HG03095 (cell line): Measurements from ENCODE around the gene SYMPK.
A peak's percentile ranks its signal among the peaks of the same experiment; 100 is the strongest.
"Not testable (repeated sequence)": the region's sequence is repeated elsewhere in the genome, so short reads cannot be mapped to it uniquely, and the experiment has no call there.

Source experiments
- ATAC-seq: cut with Tn5 transposase; IDR thresholded peaks from one replicate; pipeline ENCODE4 v1.9.1; 2021; ENCODE audit warnings: moderate library complexity; ENCODE audit not compliant: unreplicated experiment

The SYMPK gene

DNA sequence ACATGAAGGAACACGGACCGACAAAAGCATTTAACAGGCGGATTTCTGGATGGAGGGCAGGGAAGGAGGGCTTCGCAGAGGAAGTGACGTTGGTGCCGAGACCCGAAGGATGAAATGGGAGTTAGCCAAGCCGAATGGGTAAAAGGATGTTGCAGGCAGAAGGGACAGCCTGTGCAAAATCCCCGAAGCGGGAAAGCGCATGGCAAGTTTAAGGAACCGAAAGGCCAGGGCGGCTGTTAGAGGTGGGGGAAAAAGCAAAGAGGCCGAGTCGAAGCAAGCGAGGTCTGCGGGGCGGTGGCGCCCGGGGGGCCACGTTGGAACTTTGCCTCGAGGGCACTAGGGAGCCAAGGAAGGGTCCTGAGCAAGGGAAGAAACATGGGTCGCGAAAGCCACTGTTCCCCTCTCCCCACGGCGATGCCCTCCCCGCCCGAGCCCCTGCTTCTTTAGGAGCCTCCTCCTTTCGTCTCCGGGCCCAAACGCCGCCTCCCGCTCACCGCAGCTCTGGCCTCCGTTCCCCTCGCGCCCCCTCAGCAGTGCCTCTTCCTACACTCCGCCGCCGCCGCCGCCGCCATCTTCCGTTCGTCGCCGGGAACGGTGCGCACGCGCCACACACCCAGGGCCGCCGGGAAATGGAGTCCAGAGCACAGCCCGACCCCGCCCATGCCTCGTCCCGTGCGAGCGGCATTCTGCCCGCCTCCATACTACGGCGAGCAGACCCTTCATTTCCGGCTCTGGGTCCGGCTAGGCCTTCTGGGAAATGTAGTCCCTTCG is at the start of gene SYMPK:
Gene SYMPK, minus strand, starts transcription at position 584 of the 771 bp plus-strand sequence. CDS start 8,652 bp downstream, outside the sequence.
- peak; percentile 85 for ATAC-seq

DNA sequence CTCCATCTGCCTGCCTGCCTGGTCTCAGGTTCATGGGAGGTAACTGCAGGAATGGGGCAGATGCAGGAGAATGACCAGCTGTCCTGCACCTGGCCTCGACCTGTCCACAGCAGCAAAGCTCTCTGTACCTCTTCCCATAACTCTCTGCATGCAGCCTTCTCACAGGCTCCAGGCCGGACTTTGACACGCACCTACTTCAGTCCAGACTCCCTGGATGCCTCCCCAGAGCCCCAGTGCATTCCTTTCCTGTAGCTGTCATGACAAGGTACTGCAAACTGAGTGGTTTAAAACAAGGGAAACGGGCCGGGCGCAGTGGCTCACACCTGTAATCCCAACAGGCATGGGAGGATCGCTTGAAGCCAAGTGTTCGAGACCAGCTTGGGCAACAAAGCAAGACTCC is 48.3 kb upstream of the SYMPK start:
- no peak for ATAC-seq

DNA sequence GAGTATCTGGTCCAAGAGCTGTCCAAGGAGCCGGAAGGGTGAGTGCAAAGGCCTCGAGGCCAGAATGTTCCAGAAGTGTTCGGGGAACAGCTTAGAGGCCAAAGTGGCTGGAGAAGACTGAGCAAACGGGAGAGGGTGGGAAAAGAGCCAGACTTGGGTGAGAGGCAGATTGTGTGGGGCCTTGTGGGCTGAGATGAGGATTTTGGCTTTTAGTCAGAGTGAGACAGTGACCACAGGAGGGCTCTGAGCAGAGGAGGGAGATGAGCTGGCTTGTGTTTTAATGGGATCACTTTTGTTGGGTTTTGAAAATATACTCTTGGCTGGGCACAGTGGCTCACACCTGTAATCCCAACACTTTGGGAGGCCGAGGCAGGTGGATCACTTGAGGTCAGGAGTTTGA is 46.0 kb upstream of the SYMPK start:
- ATAC-seq: no peak

DNA sequence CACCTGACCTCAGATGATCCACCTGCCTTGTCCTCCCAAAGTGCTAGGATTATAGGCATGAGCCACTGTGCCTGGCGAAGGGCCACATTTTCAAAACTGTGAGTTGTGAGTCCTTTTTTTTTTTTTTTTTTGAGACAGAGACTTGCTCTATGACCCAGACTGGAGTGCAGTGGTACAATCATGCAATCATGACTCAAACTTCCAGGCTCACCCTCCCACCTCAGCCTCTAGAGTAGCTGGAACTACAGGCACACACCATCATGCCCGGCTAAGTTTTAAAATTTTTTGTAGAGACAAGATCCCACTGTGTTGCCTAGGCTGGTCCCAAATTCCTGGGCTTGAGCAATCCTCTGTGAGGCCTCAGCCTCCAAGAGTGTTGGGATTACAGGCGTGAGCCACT is 43.3 kb upstream of the SYMPK start:
- no peak for ATAC-seq

DNA sequence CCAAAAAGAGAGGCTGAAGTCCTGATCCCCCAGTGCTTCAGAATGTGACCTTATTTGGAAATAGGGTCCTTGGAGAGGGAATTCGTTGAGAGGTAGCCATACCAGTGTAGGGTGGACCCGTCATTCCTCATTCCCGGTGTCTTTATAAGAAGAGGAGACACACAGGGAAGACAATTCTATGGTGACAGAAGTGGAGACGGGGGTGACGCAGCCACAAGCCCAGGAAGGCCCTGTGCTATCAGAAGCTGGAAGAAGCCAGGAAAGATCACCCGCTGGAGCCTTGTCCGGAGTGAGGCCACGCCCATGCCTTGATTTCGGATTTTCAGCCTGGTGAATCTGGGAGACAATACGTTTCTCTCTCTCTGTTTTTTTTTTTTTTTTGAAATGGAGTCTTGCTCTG is 42.1 kb upstream of the SYMPK start:
- ATAC-seq: no peak

DNA sequence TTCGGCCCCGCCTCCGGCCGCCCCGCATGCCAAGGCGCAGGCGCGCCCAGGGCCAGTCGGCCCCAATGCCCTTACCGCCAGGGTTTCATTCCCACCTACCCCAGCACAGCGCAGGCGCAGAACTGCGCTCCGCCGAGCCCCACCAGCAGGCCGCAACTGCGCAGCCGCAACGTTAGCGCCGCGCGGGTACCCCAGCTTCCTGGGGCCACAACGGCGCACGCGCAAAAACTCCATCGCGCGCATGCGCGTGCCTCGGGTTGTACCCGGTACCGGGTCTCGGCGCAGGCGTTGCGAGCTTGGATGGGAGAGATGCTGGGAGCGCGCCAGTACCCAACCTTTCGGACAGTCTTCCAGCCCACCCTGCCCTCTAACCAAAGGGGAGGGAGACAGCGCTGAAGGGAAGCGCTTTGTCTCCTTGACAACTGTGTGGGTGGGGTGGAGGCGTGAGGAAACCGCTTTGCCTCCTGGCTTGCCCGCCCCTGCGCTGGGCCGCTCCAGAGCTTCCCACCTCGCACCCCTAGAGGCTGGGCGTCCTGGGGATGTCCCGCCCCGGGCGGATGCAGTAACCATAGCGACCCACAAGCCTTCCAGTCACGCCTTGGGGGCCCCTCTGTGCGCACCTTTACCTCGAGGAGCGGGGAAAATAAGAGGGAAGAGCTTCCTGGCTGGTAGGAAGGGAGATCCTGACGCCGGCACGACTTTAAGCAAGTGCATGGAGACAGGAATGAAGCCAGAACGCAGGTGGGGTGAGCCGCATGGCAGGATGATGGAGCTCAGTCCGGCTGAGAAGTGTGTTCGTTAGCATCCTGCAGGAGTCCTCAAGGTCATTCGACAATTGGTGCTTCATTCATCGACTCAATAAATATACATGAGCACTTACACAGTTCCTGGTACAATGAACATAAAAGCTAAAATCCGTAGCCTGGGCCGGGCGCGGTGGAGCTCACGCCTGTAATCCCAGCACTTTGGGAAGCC is 40.0 kb upstream of the SYMPK start:
- ATAC-seq: peak; percentile 68

DNA sequence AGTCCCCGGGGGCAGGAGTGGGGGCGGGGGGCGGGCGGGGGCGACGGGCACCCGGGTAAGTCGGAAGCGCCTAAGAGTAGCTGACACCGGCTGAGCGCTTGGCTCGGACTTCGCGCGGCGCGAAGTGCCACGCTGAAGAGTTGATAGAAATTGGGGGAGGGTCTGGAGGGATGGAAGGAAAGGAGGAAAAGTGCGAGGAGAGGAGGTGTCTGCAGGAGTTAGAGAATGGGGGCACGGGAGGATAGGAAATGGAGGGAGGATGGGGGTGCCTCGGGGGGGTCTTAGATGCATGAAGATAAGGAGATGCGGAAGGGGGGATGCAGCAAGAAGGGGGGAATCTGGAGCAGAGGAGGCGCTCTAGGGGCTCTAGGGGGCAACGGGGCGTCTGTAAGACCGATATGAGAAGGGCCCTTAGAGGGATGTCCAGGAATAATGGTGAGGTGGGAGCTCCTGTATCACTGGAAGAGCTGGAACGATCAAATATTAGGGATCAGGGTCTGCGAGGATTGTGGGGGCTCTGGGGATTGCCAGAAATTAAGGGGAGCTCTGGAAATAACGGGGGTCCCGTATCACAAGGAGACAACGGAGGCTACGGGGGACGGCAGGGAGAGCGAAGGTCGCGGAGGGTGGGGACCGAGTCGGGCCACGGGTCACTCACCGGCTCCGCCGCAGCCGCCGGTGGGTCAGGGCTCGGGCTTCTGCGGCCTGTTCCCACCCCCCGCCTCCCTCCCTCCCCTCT is 39.1 kb upstream of the SYMPK start, which contains the start of gene MYPOP:
Gene MYPOP, minus strand, starts transcription at position 702 of the 739 bp plus-strand sequence. CDS start 840 bp downstream, outside the sequence.
- ATAC-seq: no peak

DNA sequence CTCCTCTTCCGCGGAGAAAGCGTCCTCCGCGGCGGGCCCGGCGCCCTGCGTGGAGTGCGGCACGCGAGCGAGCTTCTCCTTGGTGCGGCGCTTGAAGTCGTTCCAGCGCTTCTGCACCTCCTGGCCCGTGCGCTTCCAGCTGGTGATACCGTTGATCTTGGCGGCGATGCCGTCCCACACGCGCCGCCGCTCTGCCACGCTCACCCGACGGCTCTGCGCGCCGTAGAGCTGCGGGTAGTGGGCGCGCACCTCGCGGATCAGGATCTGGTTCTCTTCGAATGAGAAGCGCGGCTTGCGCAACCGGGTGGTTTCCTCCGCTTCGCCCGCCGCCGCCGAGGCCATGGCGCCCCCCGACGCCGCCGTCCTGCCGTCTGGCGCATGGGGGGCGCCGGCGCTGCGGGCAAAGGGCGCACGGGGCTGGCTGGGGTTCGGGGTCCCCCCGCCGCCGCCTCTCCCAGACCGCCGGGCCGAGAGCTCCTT is 38.5 kb upstream of the SYMPK start:
- no peak for ATAC-seq

DNA sequence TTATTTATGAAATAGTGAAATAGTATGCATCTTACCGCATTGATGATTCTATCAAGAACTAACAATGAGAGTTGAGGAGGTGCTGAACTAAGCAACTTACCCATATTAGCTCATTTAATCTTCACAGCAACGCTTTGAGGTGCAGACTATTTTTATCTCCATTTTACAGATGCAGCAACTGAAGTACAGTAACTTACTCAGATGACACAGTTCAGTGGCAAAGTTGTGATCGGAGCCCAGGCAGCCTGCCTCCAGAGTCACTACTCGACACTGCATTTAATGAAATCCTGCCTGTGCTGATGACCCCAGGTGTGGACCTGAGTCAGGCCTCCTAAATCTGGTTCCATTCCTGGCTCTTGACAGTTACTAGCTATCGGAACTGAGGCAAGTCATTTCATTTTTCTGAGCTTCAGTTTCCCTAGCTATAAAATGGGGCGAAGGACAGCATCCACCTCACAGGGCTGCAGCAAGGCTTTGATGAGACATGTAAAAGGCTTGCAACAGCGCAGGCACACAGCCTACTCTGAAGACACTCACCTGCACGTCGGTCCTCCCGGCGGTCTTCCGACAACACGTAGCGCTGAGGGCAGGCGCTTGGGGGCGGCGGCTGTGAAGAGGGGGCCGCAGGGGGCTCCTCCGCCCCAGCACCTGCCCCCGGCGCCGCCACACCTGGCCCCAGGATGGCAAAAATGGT is 37.9 kb upstream of the SYMPK start:
- ATAC-seq: no peak

DNA sequence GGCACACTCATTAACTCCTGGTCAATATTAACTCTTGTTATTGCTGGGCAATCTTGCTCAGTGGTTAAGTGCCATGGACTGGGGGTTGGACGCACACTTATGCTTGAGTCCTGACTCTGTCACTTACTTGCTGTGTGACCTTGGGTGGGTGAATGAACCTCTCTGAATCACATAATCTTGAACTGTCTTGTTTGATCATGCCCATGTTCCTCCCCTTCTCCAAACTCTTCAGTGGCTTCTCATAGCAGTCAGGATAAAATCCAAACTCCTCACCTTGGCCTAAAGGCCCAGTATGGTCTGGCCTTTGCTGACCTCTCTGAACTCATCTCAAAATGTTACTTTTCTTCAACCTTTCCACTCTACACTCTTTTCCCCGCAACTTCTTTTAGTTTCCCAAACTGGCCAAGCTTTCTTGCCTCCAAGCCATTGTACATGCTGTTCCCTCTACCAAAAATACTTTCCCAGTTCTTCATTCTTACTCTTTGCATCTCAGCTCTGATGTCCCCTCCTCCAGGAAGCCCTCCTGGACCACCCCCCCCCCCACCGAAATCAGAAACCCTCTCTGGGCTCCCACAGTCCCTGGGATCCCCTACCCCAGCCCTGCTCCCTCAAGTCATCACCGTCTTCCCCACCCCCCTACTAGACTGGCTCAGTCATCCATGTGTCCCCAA is 37.1 kb upstream of the SYMPK start:
- no peak for ATAC-seq

DNA sequence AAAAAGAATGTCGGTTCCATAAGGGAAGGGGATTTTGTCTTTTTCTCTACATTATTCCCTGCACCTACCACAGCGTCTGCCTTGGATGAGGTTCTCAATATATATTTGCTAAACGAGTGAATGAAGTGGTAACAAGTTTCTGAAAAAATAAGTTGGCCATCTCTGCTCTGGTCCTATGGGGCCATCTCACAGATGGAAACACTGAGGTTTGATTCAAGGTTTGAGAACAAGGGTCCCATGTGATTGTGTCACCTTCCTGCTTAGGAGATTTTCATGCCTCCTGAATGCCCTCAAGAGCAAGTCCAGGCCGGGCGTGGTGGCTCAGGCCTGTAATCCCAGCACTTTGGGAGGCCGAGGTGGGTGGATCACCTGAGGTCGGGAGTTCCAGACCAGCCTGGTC is 36.3 kb upstream of the SYMPK start:
- ATAC-seq: no peak

DNA sequence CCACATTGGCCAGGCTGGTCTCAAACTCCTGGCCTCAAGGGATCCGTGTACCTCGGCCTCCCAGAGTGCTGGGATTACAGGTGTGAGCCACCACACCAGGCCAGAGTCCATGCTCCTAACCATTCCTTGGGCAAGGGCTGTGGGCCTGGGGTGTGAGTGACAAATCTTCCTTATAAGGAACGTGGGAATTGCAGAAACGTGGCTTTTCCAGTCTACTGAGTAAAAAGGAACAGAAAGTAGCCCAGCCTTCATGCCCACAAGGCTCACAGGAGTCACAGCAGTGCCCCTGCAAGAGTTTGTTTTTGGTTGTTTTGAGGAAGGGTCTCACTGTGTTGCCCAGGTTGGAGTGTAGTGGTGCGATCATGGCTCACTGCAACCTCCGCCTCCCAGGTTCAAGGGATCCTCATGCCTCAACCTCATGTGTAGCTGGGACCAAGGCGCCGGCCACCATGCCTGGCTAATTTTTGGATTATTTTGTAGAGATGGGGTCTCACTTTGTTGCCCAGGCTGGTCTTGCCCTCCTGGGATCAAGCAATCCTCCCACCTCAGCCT is 34.4 kb upstream of the SYMPK start:
- ATAC-seq: no peak

DNA sequence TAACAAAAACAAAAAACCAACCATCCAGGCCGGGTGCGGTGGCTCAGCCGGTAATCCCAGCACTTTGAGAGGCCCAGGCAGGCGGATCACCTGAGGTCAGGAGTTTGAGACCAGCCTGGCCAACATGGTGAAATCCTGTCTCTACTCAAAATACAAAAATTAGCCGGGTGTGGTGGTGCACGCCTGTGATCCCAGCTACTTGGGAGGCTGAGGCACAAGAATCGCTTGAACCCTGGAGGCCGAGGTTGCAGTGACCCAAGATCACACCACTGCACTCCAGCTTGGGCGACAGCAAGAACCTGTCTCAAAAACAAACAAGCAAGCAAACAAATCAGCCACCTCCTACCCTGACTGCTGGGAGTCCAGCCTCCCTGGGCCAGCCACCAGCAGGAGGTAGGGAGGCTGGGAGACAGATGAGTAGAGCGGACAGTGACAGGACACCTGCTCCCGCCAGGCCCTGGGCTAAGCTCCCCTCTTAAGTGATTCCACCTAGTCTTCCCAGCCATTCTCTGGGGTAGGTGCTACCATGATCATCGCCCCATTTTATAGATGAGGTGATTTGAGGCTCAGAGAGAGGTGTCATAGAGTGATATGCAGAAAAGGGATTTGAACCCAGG is 33.1 kb upstream of the SYMPK start:
- not testable (repeated sequence) for ATAC-seq

DNA sequence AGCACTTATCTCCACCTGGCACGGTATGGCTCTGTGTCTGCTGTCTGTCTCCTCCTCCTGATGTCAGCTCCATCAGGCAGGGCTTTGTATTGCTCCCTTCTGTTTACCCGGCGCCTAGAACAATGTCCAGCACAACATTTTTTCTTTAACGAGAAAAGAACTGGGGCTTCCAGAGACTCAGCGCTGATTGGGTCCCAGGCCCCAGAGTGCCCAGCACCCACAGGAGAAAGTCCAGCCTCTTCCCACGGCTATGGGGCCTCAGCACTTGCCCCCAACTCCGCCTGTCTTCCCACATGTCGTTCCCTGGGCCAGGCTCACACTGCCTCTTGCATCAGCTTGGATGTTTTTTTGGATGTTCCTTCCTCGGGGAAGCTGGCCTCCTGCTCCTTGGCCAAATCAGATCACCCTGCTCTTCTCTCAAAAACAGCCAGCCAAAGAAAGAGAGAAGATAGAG is 32.6 kb upstream of the SYMPK start:
- no peak for ATAC-seq

DNA sequence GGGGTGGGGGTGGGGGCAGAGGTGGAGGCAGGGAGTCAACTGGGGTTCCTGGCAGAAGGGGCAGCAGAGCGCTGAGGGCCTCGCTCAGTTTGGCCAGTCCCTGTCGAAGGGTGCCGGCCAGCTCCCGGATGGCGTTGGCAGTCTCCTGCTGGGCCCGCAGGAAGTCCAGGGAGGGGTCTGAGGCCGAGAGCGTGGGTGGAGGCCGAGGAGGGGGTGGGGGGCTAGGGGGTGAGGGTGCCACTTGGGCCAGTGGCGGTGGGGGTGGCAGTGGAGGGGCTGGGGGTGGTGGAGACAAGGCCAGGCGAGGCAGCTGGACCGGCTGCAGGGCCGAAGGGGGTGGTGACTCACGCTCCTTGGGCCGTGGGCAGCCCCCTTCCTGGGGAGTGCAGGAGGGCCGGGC is 27.9 kb upstream of the SYMPK start:
- ATAC-seq: no peak

DNA sequence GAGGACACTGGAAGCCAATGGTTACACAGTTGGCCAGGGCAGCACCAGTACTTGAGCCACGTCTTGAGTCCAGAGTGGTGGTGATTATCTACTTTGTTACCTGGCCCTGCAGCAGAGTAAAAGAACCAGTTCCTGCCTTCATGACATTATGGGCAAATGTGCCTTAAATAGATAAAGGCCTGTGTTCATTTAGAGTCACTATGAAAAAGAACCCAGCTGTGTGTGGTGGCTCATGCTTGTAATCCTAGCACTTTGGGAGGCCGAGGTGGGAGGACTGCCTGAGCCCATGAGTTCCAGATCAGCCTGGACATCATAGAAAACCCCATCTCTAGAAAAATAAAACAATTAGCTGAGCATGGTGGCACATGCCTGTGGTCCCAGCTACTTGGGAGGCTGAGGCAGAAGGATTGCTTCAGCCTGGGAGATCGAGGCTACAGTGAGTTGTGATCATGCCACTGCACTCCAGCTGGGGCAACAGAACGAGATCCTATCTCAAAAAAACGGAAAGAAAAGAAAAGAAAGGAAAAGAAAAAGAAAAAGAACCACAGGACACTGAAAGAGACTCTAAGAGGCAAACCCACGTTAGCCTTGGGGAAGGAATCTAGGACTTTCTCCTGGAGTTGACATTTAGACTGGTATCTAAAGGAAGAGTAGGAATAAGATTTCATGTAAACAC is 26.4 kb upstream of the SYMPK start:
- ATAC-seq: no peak

DNA sequence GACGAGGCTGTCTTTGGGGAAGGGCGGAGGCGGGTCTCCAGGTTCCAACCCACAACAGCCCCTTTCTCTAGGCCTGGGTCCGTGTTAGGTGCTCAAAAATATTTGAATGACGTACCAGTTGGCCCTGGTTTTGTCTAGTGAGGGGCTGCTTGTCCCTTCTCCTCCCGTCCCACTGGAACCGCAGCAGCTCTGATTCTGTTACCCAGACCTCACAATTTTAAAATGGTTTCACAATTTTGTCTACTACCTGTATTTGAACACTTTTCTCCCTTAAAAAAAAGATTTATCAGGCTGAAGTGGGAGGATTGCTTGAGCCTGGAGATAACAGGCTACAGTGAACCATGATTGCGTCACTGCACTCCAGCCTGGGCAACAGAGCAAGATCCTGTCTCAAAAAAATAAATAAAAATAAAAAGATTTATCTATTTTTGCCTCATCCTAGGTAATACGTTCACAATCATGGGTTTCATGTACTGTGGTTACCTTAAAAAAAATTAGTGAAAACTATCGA is 24.3 kb upstream of the SYMPK start:
- no peak for ATAC-seq
